Spleen (tissue), 11 donors: ENCODE data around the gene ATXN7L2. TPM values are rescaled to one million over a fixed set of nuclear protein-coding genes. Genes with fewer than 3 reads are reported as not detected.

Source experiments
- DNase-seq: peaks from one replicate; pipeline ENCODE4 v3.0.0-alpha.2; 2020
- H3K27ac ChIP-seq, 8 donors: fragments of 200-600 bp; sonication (generic) in 7 of 8; 1 replicate in 4 of 8; 2 replicates in 4 of 8; pipeline versions ENCODE4 v1.5.0 to v1.8.0; 2016 to 2021; ENCODE audit warnings: inconsistent platforms in 4 of 8, mild to moderate bottlenecking in 4 of 8, moderate library complexity in 1 of 8
- H3K27me3 ChIP-seq, 7 donors: fragments of 200-600 bp; sonication (generic) in 6 of 7; replicated peaks in 1 of 7; 1 replicate in 4 of 7; 2 replicates in 3 of 7; pipeline versions ENCODE4 v1.5.0 to v1.8.0; 2016 to 2021; ENCODE audit warnings: inconsistent platforms in 3 of 7, mild to moderate bottlenecking in 1 of 7
- H3K36me3 ChIP-seq, 6 donors: fragments of 200-600 bp; sonication (generic) in 5 of 6; 1 replicate in 4 of 6; 2 replicates in 2 of 6; pipeline versions ENCODE4 v1.5.0 to v1.8.0; 2016 to 2021; ENCODE audit warnings: inconsistent platforms in 2 of 6
- H3K4me1 ChIP-seq, 6 donors: fragments of 200-600 bp; sonication (generic) in 5 of 6; 1 replicate in 3 of 6; 2 replicates in 3 of 6; pipeline versions ENCODE4 v1.5.0 to v1.8.0; 2016 to 2021; ENCODE audit warnings: inconsistent platforms in 3 of 6
- H3K4me3 ChIP-seq, 8 donors: fragments of 200-600 bp; sonication (generic) in 7 of 8; 1 replicate in 4 of 8; 2 replicates in 4 of 8; pipeline versions ENCODE4 v1.5.0 to v1.8.0; 2016 to 2021; ENCODE audit warnings: inconsistent platforms in 4 of 8, mild to moderate bottlenecking in 4 of 8, moderate library complexity in 2 of 8
- H3K9me3 ChIP-seq, 8 donors: fragments of 200-600 bp; sonication (generic) in 7 of 8; 1 replicate in 4 of 8; 2 replicates in 4 of 8; pipeline versions ENCODE4 v1.5.0 to v1.8.0; 2016 to 2021; ENCODE audit warnings: inconsistent platforms in 4 of 8
- POLR2A ChIP-seq, 3 donors: fragments of 450-650 bp; IDR thresholded peaks; one replicate each; pipeline ENCODE4 v1.5.1; 2017; ENCODE audit warnings: antibody characterized with exemption in 3 of 3, mild to moderate bottlenecking in 1 of 3
- POLR2AphosphoS5 ChIP-seq, 3 donors: sonication (generic); formaldehyde crosslinking; IDR thresholded peaks; one replicate each; pipeline ENCODE4 v1.5.1; 2017; ENCODE audit warnings: antibody characterized with exemption in 3 of 3
- WGBS, 5 donors: extraction: QIAGEN DNeasy Blood & Tissue Kit in 3 of 5; methylation state at CpG; one replicate each; pipeline versions ENCODE4 v1.1.5 to v1.1.7; 2013 to 2018; 5-methylcytosine and 5-hydroxymethylcytosine counted together
- intact Hi-C: fragments of 100-400 bp; cut with DNase I; formaldehyde crosslinking; loops from one replicate; pipeline ENCODE4 v1.15.0; 2023; ENCODE audit warnings: low total_unique reads
- polyA plus RNA-seq, 3 donors: library from polyadenylated mRNA; stranded (reverse); fragments of 200-250 nt; gene quantifications; one replicate each; pipeline ENCODE4 v1.2.1, GENCODE V29; 2013
- total RNA-seq, 7 donors: library from RNA; depleted of rRNA in 3 of 7; stranded (reverse); fragments of >200 nt in 3 of 7; fragmentation: NEBNext Ultra II Directional in 4 of 7; extraction: Animal tissue kit (Norgen Biotek cat#: 25700) in 4 of 7; gene quantifications; one replicate each; pipeline versions ENCODE4 v1.1.0 to v1.2.1, GENCODE V29; 2016 to 2021
- TF ChIP-seq, protein P1 (sequence below), 11 experiments: fragments of 200-600 bp in 7 of 11; fragments of 450-650 bp in 4 of 11; sonication (generic) in 4 of 11; IDR thresholded peaks in 8 of 11; conservative IDR thresholded peaks in 3 of 11; 1 replicate in 7 of 11; 2 replicates in 4 of 11; pipeline versions ENCODE4 v1.4.0 to v1.8.0; 2016 to 2021; ENCODE audit warnings: antibody characterized with exemption in 11 of 11, inconsistent platforms in 4 of 11, mild to moderate bottlenecking in 1 of 11
- donor health status: healthy with polysubstance abuse.
- donor health status: DM: no; HTN: no; CAD: no; lungs with moderate emphysema.
- donor health status: DM: no; HTN: no; CAD: no.
- donor health status: Bipolar disorder and iron deficiency.
- donor health status: healthy.
- donor health status: DM: no; HTN: no; CAD: no.
- donor health status: DM: yes; HTN: yes; CAD: no.

ATXN7L2 gene
- total and polyA plus RNA-seq, 10 donors, result 7.1 to 16.8 (median 8.8) TPM

- no peaks in the 10 kb centered on the region for H3K9me3 ChIP-seq
- no peak overlapping the region for H3K27ac ChIP-seq
- no peak for TF ChIP-seq POLR2AphosphoS5 (IDR thresholded peaks at IDR 0.05)
- TF ChIP-seq POLR2A (IDR thresholded peaks at IDR 0.05), result no peak
- TF ChIP-seq, protein P1, sequence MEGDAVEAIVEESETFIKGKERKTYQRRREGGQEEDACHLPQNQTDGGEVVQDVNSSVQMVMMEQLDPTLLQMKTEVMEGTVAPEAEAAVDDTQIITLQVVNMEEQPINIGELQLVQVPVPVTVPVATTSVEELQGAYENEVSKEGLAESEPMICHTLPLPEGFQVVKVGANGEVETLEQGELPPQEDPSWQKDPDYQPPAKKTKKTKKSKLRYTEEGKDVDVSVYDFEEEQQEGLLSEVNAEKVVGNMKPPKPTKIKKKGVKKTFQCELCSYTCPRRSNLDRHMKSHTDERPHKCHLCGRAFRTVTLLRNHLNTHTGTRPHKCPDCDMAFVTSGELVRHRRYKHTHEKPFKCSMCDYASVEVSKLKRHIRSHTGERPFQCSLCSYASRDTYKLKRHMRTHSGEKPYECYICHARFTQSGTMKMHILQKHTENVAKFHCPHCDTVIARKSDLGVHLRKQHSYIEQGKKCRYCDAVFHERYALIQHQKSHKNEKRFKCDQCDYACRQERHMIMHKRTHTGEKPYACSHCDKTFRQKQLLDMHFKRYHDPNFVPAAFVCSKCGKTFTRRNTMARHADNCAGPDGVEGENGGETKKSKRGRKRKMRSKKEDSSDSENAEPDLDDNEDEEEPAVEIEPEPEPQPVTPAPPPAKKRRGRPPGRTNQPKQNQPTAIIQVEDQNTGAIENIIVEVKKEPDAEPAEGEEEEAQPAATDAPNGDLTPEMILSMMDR (IDR thresholded peaks at IDR 0.05 in 8 of 11, conservative IDR thresholded peaks at IDR 0.05 in 3 of 11), result no peak
- no peak overlapping the region for H3K4me3 ChIP-seq
- no peak for DNase-seq
- no peaks in the 10 kb centered on the region for H3K27me3 ChIP-seq
- 76 to 79% (median 77%) methylated on average over 7 to 8 of the region's 8 CpGs for whole genome bisulfite sequencing, 5 donors
- intact Hi-C loops, result loop anchor here (10.0 kb wide), 1 partner anchor 105 kb away; the partner anchor contains the start of gene PSMA5
- H3K4me1 ChIP-seq, result peaks cover 5 to 41% (median 24%) of the 10 kb centered on the region in 6 donors
- no peaks in the 10 kb centered on the region for H3K36me3 ChIP-seq
Measured at GRCh38 chr1:109529881-109530456, 46.3 kb downstream of the ATXN7L2 start.

GRCh38 chr1:109530457-109531087, 46.9 kb downstream of the ATXN7L2 start:
- 80 to 87% (median 85%) methylated on average over 8 to 13 of the region's 13 CpGs for WGBS, 5 donors
- Histone ChIP-seq H3K27ac (peak overlapping the region in 1 of 8 donors; percentile 81), H3K27me3 (no peaks in the 10 kb centered on the region), H3K4me1 (peaks cover 5 to 41% (median 24%) of the 10 kb centered on the region in 6 donors), H3K4me3 (no peak overlapping the region), H3K36me3 (no peaks in the 10 kb centered on the region), H3K9me3 (no peaks in the 10 kb centered on the region)
- TF ChIP-seq, protein P1 (IDR thresholded peaks at IDR 0.05 in 8 of 11, conservative IDR thresholded peaks at IDR 0.05 in 3 of 11), result no peak
- no peak for TF ChIP-seq POLR2AphosphoS5 (IDR thresholded peaks at IDR 0.05)
- TF ChIP-seq POLR2A (IDR thresholded peaks at IDR 0.05), result no peak
- no peak for DNase-seq
- intact Hi-C loops, result loop anchor here (10.0 kb wide), 1 partner anchor 106 kb away; the partner anchor contains the start of gene PSMA5

GRCh38 chr1:109531380-109531779, 47.7 kb downstream of the ATXN7L2 start:
- Histone ChIP-seq H3K27me3 (no peaks in the 10 kb centered on the region), H3K27ac (peak overlapping the region in 4 of 8 donors; percentile 71 to 81 (median 76)), H3K36me3 (no peaks in the 10 kb centered on the region), H3K9me3 (no peaks in the 10 kb centered on the region), H3K4me1 (peaks cover 5 to 41% (median 24%) of the 10 kb centered on the region in 6 donors), H3K4me3 (no peak overlapping the region)
- intact Hi-C loops, result loop anchor here (10.0 kb wide), 1 partner anchor 107 kb away; the partner anchor contains the start of gene PSMA5
- WGBS, 5 donors, result 71 to 93% (median 85%) methylated on average over 4 of the region's 4 CpGs
- TF ChIP-seq, protein P1 (IDR thresholded peaks at IDR 0.05 in 8 of 11, conservative IDR thresholded peaks at IDR 0.05 in 3 of 11), result no peak
- TF ChIP-seq POLR2AphosphoS5 (IDR thresholded peaks at IDR 0.05), result no peak
- no peak for TF ChIP-seq POLR2A (IDR thresholded peaks at IDR 0.05)
- no peak for DNase-seq

- intact Hi-C loops, result loop anchor here (2.0 to 10.0 kb wide), 2 partner anchors 41 to 107 kb away; partner anchors contain the start of gene PSMA5
- Histone ChIP-seq H3K36me3 (no peaks in the 10 kb centered on the region), H3K27ac (peak overlapping the region in 5 of 8 donors; percentile 48 to 81 (median 75)), H3K4me3 (peak overlapping the region in 5 of 8 donors; percentile 6 to 58 (median 30)), H3K4me1 (peaks cover 5 to 41% (median 24%) of the 10 kb centered on the region in 6 donors), H3K9me3 (no peaks in the 10 kb centered on the region), H3K27me3 (no peaks in the 10 kb centered on the region)
- 52 to 60% (median 56%) methylated on average over 10 to 16 of the region's 16 CpGs for WGBS, 5 donors
- DNase-seq, result no peak
- TF ChIP-seq POLR2AphosphoS5 (IDR thresholded peaks at IDR 0.05) (no peak), POLR2A (IDR thresholded peaks at IDR 0.05) (no peak)
- TF ChIP-seq, protein P1 (IDR thresholded peaks at IDR 0.05 in 8 of 11, conservative IDR thresholded peaks at IDR 0.05 in 3 of 11), result no peak
Measured at GRCh38 chr1:109531826-109532364, 48.2 kb downstream of the ATXN7L2 start.
